ENCODE data around the gene CD81. TPM values are rescaled to one million over a fixed set of nuclear protein-coding genes. Genes with fewer than 3 reads are reported as not detected.

CD81 gene
- total and polyA plus RNA-seq, 2 experiments from 2014 or later: 67.6 to 434 TPM

DNA sequence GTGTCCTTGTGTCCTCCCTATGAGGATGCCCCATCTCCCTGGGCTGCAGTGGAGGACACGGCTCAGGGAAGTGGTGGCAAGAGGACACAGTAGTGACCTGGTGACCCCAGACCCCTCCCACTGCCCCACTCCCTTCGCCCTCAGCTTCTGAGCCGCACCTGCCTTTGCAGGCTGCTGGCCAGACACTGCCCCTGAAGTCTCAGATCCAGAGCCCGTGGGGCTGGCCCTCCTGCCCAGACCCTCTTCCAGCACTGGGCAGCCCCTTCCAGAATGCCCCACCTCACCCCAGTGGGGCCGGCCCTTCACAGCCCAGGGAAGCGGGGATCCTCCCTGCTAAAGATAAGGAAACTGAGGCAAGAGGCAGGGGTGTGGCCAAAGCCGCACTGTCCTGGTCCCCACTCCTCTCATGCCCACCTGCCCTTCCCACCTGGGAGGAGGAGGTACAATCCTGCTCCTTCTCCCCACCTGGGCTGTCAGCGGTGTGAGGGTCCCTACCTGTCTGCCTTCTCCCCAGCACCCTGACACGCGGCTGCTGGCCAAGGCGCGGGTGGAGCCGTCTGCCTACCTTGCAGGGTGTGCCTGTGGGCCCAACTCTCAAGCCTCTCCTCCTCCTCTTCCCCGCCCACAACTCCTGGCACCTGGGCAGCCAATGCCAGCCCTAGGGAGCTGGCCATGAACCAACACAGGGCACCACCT, 49.9 kb downstream of the CD81 start:
- in situ Hi-C loops (cut with MboI): loop anchor here (10.0 kb wide), 1 partner anchor 132 kb away; no protein-coding TSS in a partner anchor
- no peak overlapping the region for H3K4me2 ChIP-seq (ENCODE audit: unreplicated experiment)
- no peak overlapping the region for H3K4me3 ChIP-seq
- WGBS, 2 experiments (ENCODE audit: low coverage in 1 of 2, low lambda C conversion rate in 2 of 2, missing lambda C conversion rate in 2 of 2): 57 to 63% methylated on average over 10 to 13 of the region's 14 CpGs
- H4K20me1 ChIP-seq (ENCODE audit: insufficient read depth): no peaks in the 10 kb centered on the region
- TF ChIP-seq EZH2 (IDR thresholded peaks at IDR 0.05; ENCODE audit: insufficient read depth, poor library complexity, severe bottlenecking): no peak
- no peak for TF ChIP-seq EZH2phosphoT487 (IDR thresholded peaks at IDR 0.05; ENCODE audit: insufficient read depth, low read depth)
- no peaks in the 10 kb centered on the region for H3K36me3 ChIP-seq (ENCODE audit: low read depth)
- H3K27ac ChIP-seq: no peak overlapping the region
- H3K79me2 ChIP-seq (ENCODE audit: insufficient read depth): no peaks in the 10 kb centered on the region
- no peaks in the 10 kb centered on the region for H3F3A ChIP-seq (ENCODE audit: insufficient read depth)
- no peak overlapping the region for H3K9ac ChIP-seq
- no peaks in the 10 kb centered on the region for H3K9me3 ChIP-seq (ENCODE audit: low read depth)
- no peak overlapping the region for H2AFZ ChIP-seq
- H3K27me3 ChIP-seq (replicated peaks; ENCODE audit: insufficient read depth): no peaks in the 10 kb centered on the region
- H3K9me2 ChIP-seq (ENCODE audit: insufficient read depth): no peaks in the 10 kb centered on the region
- DNase-seq: no peak
- H3K4me1 ChIP-seq (ENCODE audit: insufficient read depth): no peaks in the 10 kb centered on the region

DNA sequence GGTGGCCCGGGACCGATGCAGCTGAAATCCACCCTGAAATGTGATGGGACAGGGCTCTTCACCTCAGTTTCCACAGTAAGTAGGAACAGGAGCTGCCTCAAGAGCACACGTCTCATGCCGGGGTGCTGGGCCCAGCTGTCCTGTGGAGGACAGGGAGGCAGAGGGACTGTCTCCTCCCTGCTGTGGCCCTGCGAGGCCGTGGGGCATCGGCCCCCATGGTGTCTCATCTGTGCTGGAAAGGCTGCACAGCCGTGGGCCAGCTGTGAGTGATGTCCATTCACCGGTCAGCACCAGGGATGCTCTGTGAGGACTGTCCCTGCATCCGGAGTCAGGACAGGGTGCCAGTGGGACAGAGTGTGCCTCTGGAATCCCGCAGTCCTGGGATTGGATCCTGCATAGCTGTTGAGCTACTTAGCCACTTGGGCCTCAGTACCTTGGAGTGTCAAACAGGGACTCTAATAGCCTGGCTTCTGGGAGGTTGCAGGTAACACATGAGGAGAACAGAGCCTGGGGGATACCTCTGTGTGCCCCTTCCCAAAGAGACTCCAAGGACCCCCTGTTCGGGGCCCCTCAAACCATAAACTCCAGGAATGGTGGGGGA, 50.7 kb downstream of the CD81 start:
- no peaks in the 10 kb centered on the region for H3K4me1 ChIP-seq (ENCODE audit: insufficient read depth)
- no peaks in the 10 kb centered on the region for H3K27me3 ChIP-seq (replicated peaks; ENCODE audit: insufficient read depth)
- no peak overlapping the region for H3K4me2 ChIP-seq (ENCODE audit: unreplicated experiment)
- no peaks in the 10 kb centered on the region for H3K79me2 ChIP-seq (ENCODE audit: insufficient read depth)
- H3K9me2 ChIP-seq (ENCODE audit: insufficient read depth): no peaks in the 10 kb centered on the region
- no peaks in the 10 kb centered on the region for H3K36me3 ChIP-seq (ENCODE audit: low read depth)
- H3K9ac ChIP-seq: no peak overlapping the region
- WGBS, 2 experiments (ENCODE audit: low coverage in 1 of 2, low lambda C conversion rate in 2 of 2, missing lambda C conversion rate in 2 of 2): 70 to 71% methylated on average over 12 of the region's 12 CpGs
- in situ Hi-C loops (cut with MboI): loop anchor here (10.0 kb wide), 1 partner anchor 133 kb away; no protein-coding TSS in a partner anchor
- H3F3A ChIP-seq (ENCODE audit: insufficient read depth): no peaks in the 10 kb centered on the region
- no peaks in the 10 kb centered on the region for H4K20me1 ChIP-seq (ENCODE audit: insufficient read depth)
- no peak for DNase-seq
- H3K4me3 ChIP-seq: no peak overlapping the region
- no peak for TF ChIP-seq EZH2phosphoT487 (IDR thresholded peaks at IDR 0.05; ENCODE audit: insufficient read depth, low read depth)
- no peak for TF ChIP-seq EZH2 (IDR thresholded peaks at IDR 0.05; ENCODE audit: insufficient read depth, poor library complexity, severe bottlenecking)
- no peaks in the 10 kb centered on the region for H3K9me3 ChIP-seq (ENCODE audit: low read depth)
- H3K27ac ChIP-seq: no peak overlapping the region
- no peak overlapping the region for H2AFZ ChIP-seq

DNA sequence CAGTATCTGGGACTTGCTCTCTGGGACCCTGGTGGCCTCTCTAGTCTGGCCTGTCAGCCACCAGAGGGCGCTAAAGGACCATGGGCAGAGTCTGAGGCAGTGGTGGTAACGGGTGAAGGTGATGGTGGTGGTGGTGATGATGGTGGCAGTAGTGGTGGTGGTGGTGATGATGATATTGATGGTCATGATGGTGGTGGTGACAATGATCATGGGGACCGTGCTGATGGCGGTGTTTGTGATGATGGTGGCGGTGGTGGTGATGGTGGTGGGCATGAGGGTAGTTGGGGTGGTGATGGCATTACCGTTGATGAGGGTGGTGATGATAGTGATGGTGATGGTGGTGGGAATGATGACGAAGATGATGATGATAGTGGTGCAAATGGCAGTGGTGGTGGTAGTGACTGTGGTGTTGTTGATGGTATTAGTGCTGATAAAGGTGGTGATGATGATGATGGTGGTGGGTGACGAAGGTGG, 51.2 kb downstream of the CD81 start:
- Histone ChIP-seq H3K9ac (no peak overlapping the region), H3K4me3 (no peak overlapping the region), H3K79me2 (ENCODE audit: insufficient read depth) (no peaks in the 10 kb centered on the region), H3K9me2 (ENCODE audit: insufficient read depth) (no peaks in the 10 kb centered on the region), H3K9me3 (ENCODE audit: low read depth) (no peaks in the 10 kb centered on the region), H3K36me3 (ENCODE audit: low read depth) (no peaks in the 10 kb centered on the region), H4K20me1 (ENCODE audit: insufficient read depth) (no peaks in the 10 kb centered on the region), H3K27me3 (replicated peaks; ENCODE audit: insufficient read depth) (no peaks in the 10 kb centered on the region), H3F3A (ENCODE audit: insufficient read depth) (no peaks in the 10 kb centered on the region), H3K4me2 (ENCODE audit: unreplicated experiment) (no peak overlapping the region), H3K4me1 (ENCODE audit: insufficient read depth) (no peaks in the 10 kb centered on the region), H3K27ac (no peak overlapping the region), H2AFZ (no peak overlapping the region)
- 39 to 42% methylated on average over 8 of the region's 8 CpGs for WGBS, 2 experiments (ENCODE audit: low coverage in 1 of 2, low lambda C conversion rate in 2 of 2, missing lambda C conversion rate in 2 of 2)
- DNase-seq: peak; percentile 65
- TF ChIP-seq EZH2phosphoT487 (IDR thresholded peaks at IDR 0.05; ENCODE audit: insufficient read depth, low read depth): no peak
- no peak for TF ChIP-seq EZH2 (IDR thresholded peaks at IDR 0.05; ENCODE audit: insufficient read depth, poor library complexity, severe bottlenecking)
- in situ Hi-C loops (cut with MboI): loop anchor here (10.0 kb wide), 1 partner anchor 134 kb away; no protein-coding TSS in a partner anchor

DNA sequence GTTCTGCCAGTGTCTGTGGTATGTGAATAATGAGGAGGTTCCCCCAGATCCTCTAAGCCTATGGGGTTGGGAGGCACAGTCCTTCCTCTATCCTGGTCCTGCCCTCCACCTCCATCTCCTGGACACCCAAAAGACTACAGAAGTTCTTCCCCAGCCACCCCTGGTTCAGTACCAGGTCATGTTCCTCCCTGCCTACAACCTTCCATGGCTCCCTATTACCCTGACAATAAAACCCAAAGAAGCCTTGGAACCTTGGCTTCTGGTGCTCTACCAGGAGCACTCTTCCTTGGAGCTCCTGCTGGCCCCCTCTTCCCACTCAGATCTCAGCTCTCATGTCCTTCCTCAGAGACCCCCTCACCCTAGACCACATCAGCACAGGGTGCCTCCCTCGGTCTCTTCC, 54.3 kb downstream of the CD81 start:
- Histone ChIP-seq H3K27me3 (replicated peaks; ENCODE audit: insufficient read depth) (no peaks in the 10 kb centered on the region), H3K79me2 (ENCODE audit: insufficient read depth) (no peaks in the 10 kb centered on the region), H3K4me3 (no peak overlapping the region), H4K20me1 (ENCODE audit: insufficient read depth) (no peaks in the 10 kb centered on the region), H2AFZ (no peak overlapping the region), H3K4me1 (ENCODE audit: insufficient read depth) (no peaks in the 10 kb centered on the region), H3K4me2 (ENCODE audit: unreplicated experiment) (no peak overlapping the region), H3K9me3 (ENCODE audit: low read depth) (no peaks in the 10 kb centered on the region), H3K36me3 (ENCODE audit: low read depth) (no peaks in the 10 kb centered on the region), H3K27ac (no peak overlapping the region), H3F3A (ENCODE audit: insufficient read depth) (no peaks in the 10 kb centered on the region), H3K9me2 (ENCODE audit: insufficient read depth) (no peaks in the 10 kb centered on the region), H3K9ac (no peak overlapping the region)
- DNase-seq: no peak
- in situ Hi-C loops (cut with MboI): loop anchor here (5.0 to 10.0 kb wide), 2 partner anchors 101 to 463 kb away; no protein-coding TSS in a partner anchor
- TF ChIP-seq EZH2 (IDR thresholded peaks at IDR 0.05; ENCODE audit: insufficient read depth, poor library complexity, severe bottlenecking): no peak
- no peak for TF ChIP-seq EZH2phosphoT487 (IDR thresholded peaks at IDR 0.05; ENCODE audit: insufficient read depth, low read depth)
- 24% methylated on average over 1 of the region's 1 CpG for WGBS, 2 experiments (ENCODE audit: low coverage in 1 of 2, low lambda C conversion rate in 2 of 2, missing lambda C conversion rate in 2 of 2)
